OCI-LY1 (cell line): ENCODE results near the gene DLGAP4.

ENCODE experiments used
- EZH2 ChIP-seq: fragments of 200-600 bp; sonication (generic), shearing (Covaris generic); IDR thresholded peaks from 2 replicates; pipeline ENCODE4 v1.8.0; 2017; ENCODE audit warnings: borderline replicate concordance, mixed run types, mild to moderate bottlenecking, antibody characterized with exemption, low read length, moderate library complexity, mixed read lengths
- TF ChIP-seq, protein P1 (sequence below): fragments of 200-600 bp; sonication (generic), shearing (Covaris generic); IDR thresholded peaks from 2 replicates; pipeline ENCODE4 v1.5.1; 2017; ENCODE audit warnings: mild to moderate bottlenecking, antibody characterized with exemption, low read length, moderate library complexity, mixed read lengths

GRCh38 chr20:36284751-36285150 lies 21.4 kb upstream of the DLGAP4 start:
- TF ChIP-seq, protein P1, sequence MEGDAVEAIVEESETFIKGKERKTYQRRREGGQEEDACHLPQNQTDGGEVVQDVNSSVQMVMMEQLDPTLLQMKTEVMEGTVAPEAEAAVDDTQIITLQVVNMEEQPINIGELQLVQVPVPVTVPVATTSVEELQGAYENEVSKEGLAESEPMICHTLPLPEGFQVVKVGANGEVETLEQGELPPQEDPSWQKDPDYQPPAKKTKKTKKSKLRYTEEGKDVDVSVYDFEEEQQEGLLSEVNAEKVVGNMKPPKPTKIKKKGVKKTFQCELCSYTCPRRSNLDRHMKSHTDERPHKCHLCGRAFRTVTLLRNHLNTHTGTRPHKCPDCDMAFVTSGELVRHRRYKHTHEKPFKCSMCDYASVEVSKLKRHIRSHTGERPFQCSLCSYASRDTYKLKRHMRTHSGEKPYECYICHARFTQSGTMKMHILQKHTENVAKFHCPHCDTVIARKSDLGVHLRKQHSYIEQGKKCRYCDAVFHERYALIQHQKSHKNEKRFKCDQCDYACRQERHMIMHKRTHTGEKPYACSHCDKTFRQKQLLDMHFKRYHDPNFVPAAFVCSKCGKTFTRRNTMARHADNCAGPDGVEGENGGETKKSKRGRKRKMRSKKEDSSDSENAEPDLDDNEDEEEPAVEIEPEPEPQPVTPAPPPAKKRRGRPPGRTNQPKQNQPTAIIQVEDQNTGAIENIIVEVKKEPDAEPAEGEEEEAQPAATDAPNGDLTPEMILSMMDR: no peak
- no peak for TF ChIP-seq EZH2
